ENCODE results near the gene DDC. TPM values are rescaled to one million over a fixed set of nuclear protein-coding genes. Genes with fewer than 3 reads are reported as not detected.

The DDC gene
- total and polyA plus RNA-seq, 4 donors, result 1.6 to 2.5 (median 2.1) TPM

GRCh38 chr7:50454968-50455367 lies 110.2 kb downstream of the DDC start:
- Histone ChIP-seq H3K36me3 (ENCODE audit: control insufficient read depth, insufficient read depth, low read length) (no peaks in the 10 kb centered on the region), H3K4me3 (ENCODE audit: low read depth, low read length) (no peak overlapping the region), H3K27me3 (ENCODE audit: control insufficient read depth, insufficient read depth, low read length) (no peaks in the 10 kb centered on the region), H3K9me3 (ENCODE audit: control insufficient read depth, insufficient read depth, low read length) (no peaks in the 10 kb centered on the region), H3K27ac (ENCODE audit: low read depth, low read length) (no peak overlapping the region), H3K4me1 (ENCODE audit: control insufficient read depth, insufficient read depth, low read length) (peaks cover 10% of the 10 kb centered on the region)
- 77% methylated on average over 4 of the region's 5 CpGs for WGBS (ENCODE audit: insufficient coverage)
- DNase-seq (ENCODE audit: low read depth in 4 of 6, low spot score in 6 of 6), result no peak

- no peaks in the 10 kb centered on the region for H3K27me3 ChIP-seq (ENCODE audit: control insufficient read depth, insufficient read depth, low read length)
- H3K4me3 ChIP-seq (ENCODE audit: low read depth, low read length), result peak overlapping the region; percentile 80
- H3K36me3 ChIP-seq (ENCODE audit: control insufficient read depth, insufficient read depth, low read length), result no peaks in the 10 kb centered on the region
- no peaks in the 10 kb centered on the region for H3K9me3 ChIP-seq (ENCODE audit: control insufficient read depth, insufficient read depth, low read length)
- peaks cover 16% of the 10 kb centered on the region for H3K4me1 ChIP-seq (ENCODE audit: control insufficient read depth, insufficient read depth, low read length)
- H3K27ac ChIP-seq (ENCODE audit: low read depth, low read length), result no peak overlapping the region
- no peak for DNase-seq (ENCODE audit: low read depth in 4 of 6, low spot score in 6 of 6)
- 27% methylated on average over 29 of the region's 32 CpGs for WGBS (ENCODE audit: insufficient coverage)
Measured at GRCh38 chr7:50450590-50451032, 114.6 kb downstream of the DDC start.

GRCh38 chr7:50449881-50450589 lies 115.2 kb downstream of the DDC start, which contains the start of gene FIGNL1:
Gene FIGNL1 (minus strand): TSS chr7:50450350. CDS start chr7:50447287, 3,063 bp downstream.
- H3K4me3 ChIP-seq (ENCODE audit: low read depth, low read length), result peak within 1 kb of the TSS; percentile 80
- H3K27me3 ChIP-seq (ENCODE audit: control insufficient read depth, insufficient read depth, low read length), result no peaks in the 10 kb centered on the region
- H3K27ac ChIP-seq (ENCODE audit: low read depth, low read length), result peak within 1 kb of the TSS; percentile 35
- peak in 5 of 6 donors; percentile 61 to 96 (median 77) for DNase-seq (ENCODE audit: low read depth in 4 of 6, low spot score in 6 of 6)
- WGBS (ENCODE audit: insufficient coverage), result under 1% methylated on average over 56 of the region's 63 CpGs
- H3K9me3 ChIP-seq (ENCODE audit: control insufficient read depth, insufficient read depth, low read length), result no peaks in the 10 kb centered on the region
- H3K4me1 ChIP-seq (ENCODE audit: control insufficient read depth, insufficient read depth, low read length), result peaks cover 16% of the 10 kb centered on the region
- no peaks in the 10 kb centered on the region for H3K36me3 ChIP-seq (ENCODE audit: control insufficient read depth, insufficient read depth, low read length)

GRCh38 chr7:50449501-50449880 lies 115.7 kb downstream of the DDC start:
- Histone ChIP-seq H3K27ac (ENCODE audit: low read depth, low read length) (peak overlapping the region; percentile 35), H3K36me3 (ENCODE audit: control insufficient read depth, insufficient read depth, low read length) (no peaks in the 10 kb centered on the region), H3K9me3 (ENCODE audit: control insufficient read depth, insufficient read depth, low read length) (no peaks in the 10 kb centered on the region), H3K27me3 (ENCODE audit: control insufficient read depth, insufficient read depth, low read length) (no peaks in the 10 kb centered on the region), H3K4me3 (ENCODE audit: low read depth, low read length) (peak overlapping the region; percentile 80), H3K4me1 (ENCODE audit: control insufficient read depth, insufficient read depth, low read length) (peaks cover 16% of the 10 kb centered on the region)
- WGBS (ENCODE audit: insufficient coverage), result 9% methylated on average over 5 of the region's 5 CpGs
- peak in 1 of 6 donors; percentile 6 for DNase-seq (ENCODE audit: low read depth in 4 of 6, low spot score in 6 of 6)

DNA sequence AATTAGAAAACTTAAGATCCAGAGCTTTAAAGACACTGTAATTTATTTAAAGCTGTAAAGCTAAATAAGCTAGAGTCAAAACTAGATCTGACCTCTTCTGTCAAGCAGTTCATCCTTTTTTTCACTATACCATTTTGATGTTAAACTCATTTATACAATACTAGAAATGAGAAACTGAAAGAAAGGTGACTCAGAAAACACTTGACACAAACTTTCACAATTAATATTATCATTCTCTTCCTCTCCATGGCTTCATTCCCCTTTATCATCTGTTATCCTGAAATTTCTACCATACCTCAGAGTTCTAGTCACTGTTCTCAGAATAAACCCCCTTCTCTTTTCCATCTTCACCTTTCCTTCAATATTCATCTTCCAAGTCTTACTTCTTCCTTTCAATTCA lies 116.4 kb downstream of the DDC start:
- peaks cover 16% of the 10 kb centered on the region for H3K4me1 ChIP-seq (ENCODE audit: control insufficient read depth, insufficient read depth, low read length)
- no peaks in the 10 kb centered on the region for H3K27me3 ChIP-seq (ENCODE audit: control insufficient read depth, insufficient read depth, low read length)
- H3K4me3 ChIP-seq (ENCODE audit: low read depth, low read length), result no peak overlapping the region
- no peaks in the 10 kb centered on the region for H3K9me3 ChIP-seq (ENCODE audit: control insufficient read depth, insufficient read depth, low read length)
- no peak for DNase-seq (ENCODE audit: low read depth in 4 of 6, low spot score in 6 of 6)
- no peaks in the 10 kb centered on the region for H3K36me3 ChIP-seq (ENCODE audit: control insufficient read depth, insufficient read depth, low read length)
- H3K27ac ChIP-seq (ENCODE audit: low read depth, low read length), result no peak overlapping the region

GRCh38 chr7:50446542-50446960 lies 118.7 kb downstream of the DDC start:
- H3K27me3 ChIP-seq (ENCODE audit: control insufficient read depth, insufficient read depth, low read length), result no peaks in the 10 kb centered on the region
- no peak overlapping the region for H3K27ac ChIP-seq (ENCODE audit: low read depth, low read length)
- H3K9me3 ChIP-seq (ENCODE audit: control insufficient read depth, insufficient read depth, low read length), result no peaks in the 10 kb centered on the region
- WGBS (ENCODE audit: insufficient coverage), result 100% methylated on average over 4 of the region's 4 CpGs
- DNase-seq (ENCODE audit: low read depth in 4 of 6, low spot score in 6 of 6), result no peak
- no peak overlapping the region for H3K4me3 ChIP-seq (ENCODE audit: low read depth, low read length)
- H3K36me3 ChIP-seq (ENCODE audit: control insufficient read depth, insufficient read depth, low read length), result no peaks in the 10 kb centered on the region
- H3K4me1 ChIP-seq (ENCODE audit: control insufficient read depth, insufficient read depth, low read length), result peaks cover 16% of the 10 kb centered on the region

DNA sequence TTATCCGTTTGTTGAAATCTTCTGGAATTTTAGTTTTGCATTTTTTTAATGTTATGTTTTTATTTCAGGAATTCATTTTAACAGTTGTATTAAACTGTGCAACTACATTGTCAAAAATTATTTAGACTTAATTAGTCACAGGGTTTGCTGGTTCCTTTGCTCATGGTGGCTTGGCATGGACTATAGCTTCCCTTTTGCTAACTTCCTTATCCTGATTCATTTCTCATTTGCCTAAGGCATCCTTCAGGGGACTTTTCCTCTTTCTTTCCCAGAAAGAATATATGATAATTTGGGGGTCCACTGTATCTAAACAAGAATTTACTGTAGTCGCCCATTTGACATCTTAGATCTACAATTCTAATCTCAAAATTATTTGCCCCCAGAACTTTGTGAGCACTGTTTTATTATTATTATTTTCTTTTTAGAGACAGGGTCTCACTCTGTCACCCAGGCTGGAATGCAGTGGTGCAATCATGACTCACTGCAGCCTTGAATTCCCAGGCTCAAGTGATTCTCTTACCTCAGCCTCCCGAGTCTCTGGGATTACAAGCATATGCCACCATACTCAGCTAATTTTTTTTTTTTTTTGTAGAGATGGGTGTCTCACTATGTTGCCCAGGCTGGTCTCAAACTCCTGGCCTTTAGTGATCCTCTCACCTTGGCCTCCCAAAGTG lies 128.9 kb downstream of the DDC start:
- no peak for DNase-seq (ENCODE audit: low read depth in 4 of 6, low spot score in 6 of 6)
- Histone ChIP-seq H3K27me3 (ENCODE audit: control insufficient read depth, insufficient read depth, low read length) (no peaks in the 10 kb centered on the region), H3K4me1 (ENCODE audit: control insufficient read depth, insufficient read depth, low read length) (no peaks in the 10 kb centered on the region), H3K9me3 (ENCODE audit: control insufficient read depth, insufficient read depth, low read length) (no peaks in the 10 kb centered on the region), H3K4me3 (ENCODE audit: low read depth, low read length) (no peak overlapping the region), H3K27ac (ENCODE audit: low read depth, low read length) (no peak overlapping the region), H3K36me3 (ENCODE audit: control insufficient read depth, insufficient read depth, low read length) (peaks cover 5% of the 10 kb centered on the region)
- no CpG with 5 or more reads among the region's 3 CpGs for WGBS (ENCODE audit: insufficient coverage)

- Histone ChIP-seq H3K27ac (ENCODE audit: low read depth, low read length) (no peak overlapping the region), H3K4me3 (ENCODE audit: low read depth, low read length) (no peak overlapping the region), H3K9me3 (ENCODE audit: control insufficient read depth, insufficient read depth, low read length) (no peaks in the 10 kb centered on the region), H3K36me3 (ENCODE audit: control insufficient read depth, insufficient read depth, low read length) (no peaks in the 10 kb centered on the region), H3K4me1 (ENCODE audit: control insufficient read depth, insufficient read depth, low read length) (no peaks in the 10 kb centered on the region), H3K27me3 (ENCODE audit: control insufficient read depth, insufficient read depth, low read length) (no peaks in the 10 kb centered on the region)
- WGBS (ENCODE audit: insufficient coverage), result no CpG with 5 or more reads among the region's 4 CpGs
- DNase-seq (ENCODE audit: low read depth in 4 of 6, low spot score in 6 of 6), result no peak
Measured at GRCh38 chr7:50431722-50432305, 133.4 kb downstream of the DDC start.

DNA sequence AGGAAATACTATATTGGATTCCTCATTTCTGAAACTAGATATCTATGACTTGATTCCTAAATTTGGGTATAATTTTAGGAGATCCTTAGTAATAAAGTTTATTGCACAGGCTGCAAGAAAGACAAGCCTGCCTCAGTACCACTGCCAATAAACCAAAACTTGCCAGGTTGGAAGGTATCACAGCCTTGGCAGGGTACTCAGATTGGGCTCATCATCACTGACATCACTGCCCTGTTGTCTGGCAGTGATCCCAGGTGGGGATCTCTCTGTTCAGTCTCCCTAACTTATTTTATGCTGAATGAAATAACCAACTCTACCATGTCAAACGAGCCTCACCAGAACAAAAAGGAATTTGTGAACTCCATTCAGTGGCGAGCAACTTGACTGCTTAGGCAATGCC lies 133.9 kb downstream of the DDC start:
- no peaks in the 10 kb centered on the region for H3K4me1 ChIP-seq (ENCODE audit: control insufficient read depth, insufficient read depth, low read length)
- H3K27me3 ChIP-seq (ENCODE audit: control insufficient read depth, insufficient read depth, low read length), result no peaks in the 10 kb centered on the region
- no peak overlapping the region for H3K27ac ChIP-seq (ENCODE audit: low read depth, low read length)
- WGBS (ENCODE audit: insufficient coverage), result 40% methylated on average over 1 of the region's 2 CpGs
- H3K4me3 ChIP-seq (ENCODE audit: low read depth, low read length), result no peak overlapping the region
- no peak for DNase-seq (ENCODE audit: low read depth in 4 of 6, low spot score in 6 of 6)
- H3K36me3 ChIP-seq (ENCODE audit: control insufficient read depth, insufficient read depth, low read length), result no peaks in the 10 kb centered on the region
- H3K9me3 ChIP-seq (ENCODE audit: control insufficient read depth, insufficient read depth, low read length), result no peaks in the 10 kb centered on the region

Data from spinal cord (tissue), 10 donors.